Measurements from ENCODE around the gene TNFAIP8. TPM values are rescaled to one million over a fixed set of nuclear protein-coding genes. Genes with fewer than 3 reads are reported as not detected.

Gene TNFAIP8
- total and polyA plus RNA-seq, 9 of the 15 experiments (the other 6 are each of a cell fraction or from before 2014, with no cell fraction given) = 29.9 to 52.2 (median 44.8) TPM

DNA sequence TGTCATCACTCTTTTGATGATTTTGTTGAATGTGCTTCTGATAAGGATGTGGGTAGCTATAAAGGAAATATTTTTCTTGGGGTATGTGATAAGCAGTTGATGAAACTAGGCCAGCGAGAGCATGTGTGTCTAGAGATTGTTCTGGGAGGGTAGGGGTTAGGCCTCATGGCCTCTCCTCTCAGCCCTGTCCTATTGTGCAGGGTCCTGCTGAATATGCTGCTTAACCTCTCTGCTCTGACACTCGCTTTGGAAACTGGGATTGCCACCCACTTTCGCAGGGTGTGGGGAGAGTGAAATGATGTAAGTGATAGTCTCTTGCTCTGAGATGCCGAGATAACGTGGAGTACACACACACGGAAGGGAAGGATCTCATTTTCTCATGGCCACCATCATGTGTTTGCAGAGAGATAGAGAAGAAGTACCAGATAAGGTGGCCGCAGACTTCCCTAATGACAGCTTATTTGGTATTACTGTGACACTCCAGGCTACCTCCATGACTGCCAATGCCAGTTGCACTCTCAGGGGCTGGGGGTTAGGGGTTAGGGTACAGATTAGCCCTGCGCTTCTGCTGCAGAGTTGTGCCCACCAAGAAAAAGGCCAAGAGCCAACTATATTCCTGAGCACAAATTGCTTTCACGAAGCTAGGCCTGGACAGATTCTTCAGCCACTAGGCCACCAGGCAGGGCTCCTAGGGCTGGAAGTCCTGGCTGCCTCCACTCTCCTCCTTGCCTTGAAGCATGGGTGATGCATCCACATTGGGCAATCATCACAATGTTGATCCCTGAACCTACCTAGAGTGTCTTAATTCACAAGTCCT, 25.2 kb upstream of the TNFAIP8 start (continued):
- TF ChIP-seq ZNF124 (CRISPR knock-in tag; IDR thresholded peaks at IDR 0.05) (no peak), MTA2 (IDR thresholded peaks at IDR 0.05; ENCODE audit: low read depth) (peak; percentile 89), ZNF586 (CRISPR knock-in tag; conservative IDR thresholded peaks at IDR 0.05) (no peak), CBX5 (IDR thresholded peaks at IDR 0.05; ENCODE audit: borderline replicate concordance, low read depth) (peak; percentile 61; the same call in 1 of the 2 replicates), ELF1 (tag; IDR thresholded peaks at IDR 0.05) (peak; percentile 88), NFE2 (IDR thresholded peaks at IDR 0.05; ENCODE audit: low read depth) (peak; percentile 37), KDM1A (IDR thresholded peaks at IDR 0.05) (peak; percentile 87), SP1 (CRISPR knock-in tag; IDR thresholded peaks at IDR 0.05) (peak; percentile 84), MED1 (CRISPR knock-in tag; IDR thresholded peaks at IDR 0.05; ENCODE audit: borderline replicate concordance) (no peak), OTX1 (CRISPR knock-in tag; IDR thresholded peaks at IDR 0.05) (peak; percentile 79), BDP1 (IDR thresholded peaks at IDR 0.05; ENCODE audit: insufficient read depth, insufficient read length) (no peak), PHB2 (IDR thresholded peaks at IDR 0.05; ENCODE audit: low read depth) (peak; percentile 88), CAMTA2 (CRISPR knock-in tag; conservative IDR thresholded peaks at IDR 0.05) (no peak), DACH1 (IDR thresholded peaks at IDR 0.05; ENCODE audit: partially characterized antibody) (peak; percentile 76), SOX6 (IDR thresholded peaks at IDR 0.05) (peak; percentile 95), ZNF668 (CRISPR knock-in tag; IDR thresholded peaks at IDR 0.05) (no peak), RBM15 (IDR thresholded peaks at IDR 0.05; ENCODE audit: insufficient read depth, low read length) (no peak), HNRNPL (IDR thresholded peaks at IDR 0.05; ENCODE audit: low read depth, low read length) (no peak), NELFE (IDR thresholded peaks at IDR 0.05; ENCODE audit: insufficient read depth, insufficient read length) (no peak), BCL6 (CRISPR knock-in tag; IDR thresholded peaks at IDR 0.05) (no peak), ZNF384 (IDR thresholded peaks at IDR 0.05; ENCODE audit: low read depth, low read length) (no peak), RBM34 (IDR thresholded peaks at IDR 0.05; ENCODE audit: borderline replicate concordance, insufficient read depth, low read length) (no peak), RNF2 (IDR thresholded peaks at IDR 0.05) (peak; percentile 99), TAL1 (IDR thresholded peaks at IDR 0.05) (peak; percentile 96)
- TF ChIP-seq, protein P1, sequence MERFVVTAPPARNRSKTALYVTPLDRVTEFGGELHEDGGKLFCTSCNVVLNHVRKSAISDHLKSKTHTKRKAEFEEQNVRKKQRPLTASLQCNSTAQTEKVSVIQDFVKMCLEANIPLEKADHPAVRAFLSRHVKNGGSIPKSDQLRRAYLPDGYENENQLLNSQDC (CRISPR knock-in tag; IDR thresholded peaks at IDR 0.05) = no peak
- TF ChIP-seq, protein P2, sequence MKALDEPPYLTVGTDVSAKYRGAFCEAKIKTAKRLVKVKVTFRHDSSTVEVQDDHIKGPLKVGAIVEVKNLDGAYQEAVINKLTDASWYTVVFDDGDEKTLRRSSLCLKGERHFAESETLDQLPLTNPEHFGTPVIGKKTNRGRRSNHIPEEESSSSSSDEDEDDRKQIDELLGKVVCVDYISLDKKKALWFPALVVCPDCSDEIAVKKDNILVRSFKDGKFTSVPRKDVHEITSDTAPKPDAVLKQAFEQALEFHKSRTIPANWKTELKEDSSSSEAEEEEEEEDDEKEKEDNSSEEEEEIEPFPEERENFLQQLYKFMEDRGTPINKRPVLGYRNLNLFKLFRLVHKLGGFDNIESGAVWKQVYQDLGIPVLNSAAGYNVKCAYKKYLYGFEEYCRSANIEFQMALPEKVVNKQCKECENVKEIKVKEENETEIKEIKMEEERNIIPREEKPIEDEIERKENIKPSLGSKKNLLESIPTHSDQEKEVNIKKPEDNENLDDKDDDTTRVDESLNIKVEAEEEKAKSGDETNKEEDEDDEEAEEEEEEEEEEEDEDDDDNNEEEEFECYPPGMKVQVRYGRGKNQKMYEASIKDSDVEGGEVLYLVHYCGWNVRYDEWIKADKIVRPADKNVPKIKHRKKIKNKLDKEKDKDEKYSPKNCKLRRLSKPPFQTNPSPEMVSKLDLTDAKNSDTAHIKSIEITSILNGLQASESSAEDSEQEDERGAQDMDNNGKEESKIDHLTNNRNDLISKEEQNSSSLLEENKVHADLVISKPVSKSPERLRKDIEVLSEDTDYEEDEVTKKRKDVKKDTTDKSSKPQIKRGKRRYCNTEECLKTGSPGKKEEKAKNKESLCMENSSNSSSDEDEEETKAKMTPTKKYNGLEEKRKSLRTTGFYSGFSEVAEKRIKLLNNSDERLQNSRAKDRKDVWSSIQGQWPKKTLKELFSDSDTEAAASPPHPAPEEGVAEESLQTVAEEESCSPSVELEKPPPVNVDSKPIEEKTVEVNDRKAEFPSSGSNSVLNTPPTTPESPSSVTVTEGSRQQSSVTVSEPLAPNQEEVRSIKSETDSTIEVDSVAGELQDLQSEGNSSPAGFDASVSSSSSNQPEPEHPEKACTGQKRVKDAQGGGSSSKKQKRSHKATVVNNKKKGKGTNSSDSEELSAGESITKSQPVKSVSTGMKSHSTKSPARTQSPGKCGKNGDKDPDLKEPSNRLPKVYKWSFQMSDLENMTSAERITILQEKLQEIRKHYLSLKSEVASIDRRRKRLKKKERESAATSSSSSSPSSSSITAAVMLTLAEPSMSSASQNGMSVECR (CRISPR knock-in tag; IDR thresholded peaks at IDR 0.05) = no peak
- TF ChIP-seq, protein P3, sequence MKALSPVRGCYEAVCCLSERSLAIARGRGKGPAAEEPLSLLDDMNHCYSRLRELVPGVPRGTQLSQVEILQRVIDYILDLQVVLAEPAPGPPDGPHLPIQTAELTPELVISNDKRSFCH (CRISPR knock-in tag; IDR thresholded peaks at IDR 0.05) = no peak
- TF ChIP-seq, protein P3 (tag; IDR thresholded peaks at IDR 0.05) = peak; percentile 86
